Liver (tissue), 9 donors: ENCODE results near the gene PSIP1. TPM values are rescaled to one million over a fixed set of nuclear protein-coding genes. Genes with fewer than 3 reads are reported as not detected.

Experiments
- DNase-seq: peaks from one replicate; pipeline ENCODE4 v3.0.0-alpha.2; 2017; ENCODE audit warnings: low spot score
- H3K27ac ChIP-seq, 2 donors: one replicate each; pipeline ENCODE4 v1.7.0; 2013; ENCODE audit warnings: inconsistent platforms in 2 of 2, low read length in 2 of 2, control low read depth in 1 of 2, low read depth in 1 of 2, mild to moderate bottlenecking in 1 of 2
- H3K27me3 ChIP-seq, 4 donors: one replicate each; pipeline versions ENCODE4 v1.6.1 to v1.7.0; 2013; ENCODE audit warnings: low read length in 3 of 4, inconsistent platforms in 1 of 4, mild to moderate bottlenecking in 1 of 4, moderate library complexity in 1 of 4; ENCODE audit not compliant: control insufficient read depth in 4 of 4, insufficient read depth in 4 of 4
- H3K36me3 ChIP-seq, 4 donors: one replicate each; pipeline versions ENCODE4 v1.6.1 to v1.7.0; 2013; ENCODE audit warnings: low read length in 3 of 4, mild to moderate bottlenecking in 3 of 4, low read depth in 1 of 4, moderate library complexity in 1 of 4; ENCODE audit not compliant: control insufficient read depth in 4 of 4, insufficient read depth in 3 of 4
- H3K4me1 ChIP-seq, 4 donors: one replicate each; pipeline versions ENCODE4 v1.6.1 to v1.7.0; 2013; ENCODE audit warnings: low read length in 3 of 4, mild to moderate bottlenecking in 3 of 4, moderate library complexity in 1 of 4; ENCODE audit not compliant: control insufficient read depth in 4 of 4, insufficient read depth in 4 of 4
- H3K4me3 ChIP-seq, 3 donors: one replicate each; pipeline versions ENCODE4 v1.6.1 to v1.7.0; 2013; ENCODE audit warnings: low read length in 3 of 3, control low read depth in 1 of 3, low read depth in 1 of 3, mild to moderate bottlenecking in 1 of 3
- H3K9ac ChIP-seq, 2 donors: one replicate each; pipeline ENCODE4 v1.7.0; 2013; ENCODE audit warnings: low read length in 2 of 2, mild to moderate bottlenecking in 2 of 2, moderate library complexity in 2 of 2, control low read depth in 1 of 2, low read depth in 1 of 2
- H3K9me3 ChIP-seq, 4 donors: one replicate each; pipeline versions ENCODE4 v1.6.1 to v1.7.0; 2013; ENCODE audit warnings: low read length in 3 of 4; ENCODE audit not compliant: control insufficient read depth in 4 of 4
- ATF3 ChIP-seq: IDR thresholded peaks from 2 replicates; pipeline ENCODE4 v1.6.1; 2016; ENCODE audit warnings: antibody characterized with exemption
- CTCF ChIP-seq: fragments of 150-350 bp; IDR thresholded peaks from 2 replicates; pipeline ENCODE4 v1.5.1; 2017; ENCODE audit warnings: improper control_type of control experiment, low read depth, low read length; ENCODE audit not compliant: missing input control
- EGR1 ChIP-seq, 2 donors: IDR thresholded peaks; 2 replicates each; pipeline ENCODE4 v1.6.1; 2016 to 2018; ENCODE audit warnings: antibody characterized with exemption in 2 of 2, low read depth in 2 of 2
- FOXA1 ChIP-seq: IDR thresholded peaks from 2 replicates; pipeline ENCODE4 v1.6.1; 2016; ENCODE audit warnings: antibody characterized with exemption
- FOXA2 ChIP-seq: IDR thresholded peaks from 2 replicates; pipeline ENCODE4 v1.6.1; 2016; ENCODE audit warnings: antibody characterized with exemption
- GABPA ChIP-seq, 2 donors: IDR thresholded peaks in 1 of 2; conservative IDR thresholded peaks in 1 of 2; 2 replicates each; pipeline ENCODE4 v1.6.1; 2016; ENCODE audit warnings: antibody characterized with exemption in 2 of 2, mild to moderate bottlenecking in 1 of 2, moderate library complexity in 1 of 2
- HNF4A ChIP-seq, 2 donors: conservative IDR thresholded peaks; 2 replicates each; pipeline ENCODE4 v1.6.1; 2016; ENCODE audit warnings: antibody characterized with exemption in 2 of 2, mild to moderate bottlenecking in 2 of 2
- HNF4G ChIP-seq: IDR thresholded peaks from 2 replicates; pipeline ENCODE4 v1.6.1; 2016; ENCODE audit warnings: antibody characterized with exemption
- JUND ChIP-seq, 2 donors: IDR thresholded peaks; 2 replicates each; pipeline ENCODE4 v1.6.1; 2016; ENCODE audit warnings: antibody characterized with exemption in 2 of 2
- NR2F2 ChIP-seq: IDR thresholded peaks from 2 replicates; pipeline ENCODE4 v1.6.1; 2016; ENCODE audit warnings: antibody characterized with exemption
- RAD21 ChIP-seq, 2 donors: IDR thresholded peaks; 2 replicates each; pipeline ENCODE4 v1.6.1; 2016; ENCODE audit warnings: antibody characterized with exemption in 2 of 2, mild to moderate bottlenecking in 2 of 2
- REST ChIP-seq: IDR thresholded peaks from 2 replicates; pipeline ENCODE4 v1.6.1; 2016; ENCODE audit warnings: antibody characterized with exemption, mild to moderate bottlenecking
- RXRA ChIP-seq, 2 donors: IDR thresholded peaks; 2 replicates each; pipeline ENCODE4 v1.6.1; 2017 to 2018; ENCODE audit warnings: antibody characterized with exemption in 2 of 2, mild to moderate bottlenecking in 1 of 2
- SP1 ChIP-seq: IDR thresholded peaks from 2 replicates; pipeline ENCODE4 v1.6.1; 2018; ENCODE audit warnings: antibody characterized with exemption, mild to moderate bottlenecking
- TAF1 ChIP-seq: conservative IDR thresholded peaks from 2 replicates; pipeline ENCODE4 v1.6.1; 2016; ENCODE audit warnings: antibody characterized with exemption, mild to moderate bottlenecking
- YY1 ChIP-seq: IDR thresholded peaks from 2 replicates; pipeline ENCODE4 v1.6.1; 2016; ENCODE audit warnings: antibody characterized with exemption, mild to moderate bottlenecking
- ZBTB33 ChIP-seq: IDR thresholded peaks from 2 replicates; pipeline ENCODE4 v1.6.1; 2016; ENCODE audit warnings: antibody characterized with exemption
- WGBS: extraction: QIAGEN DNeasy Blood & Tissue Kit; methylation state at CpG from one replicate; pipeline ENCODE4 v1.1.7; 2013; 5-methylcytosine and 5-hydroxymethylcytosine counted together
- polyA plus RNA-seq, 2 donors: library from polyadenylated mRNA; stranded (reverse) in 1 of 2; unstranded in 1 of 2; fragments of 200-250 nt in 1 of 2; fragments of >200 nt in 1 of 2; fragmentation: Nextera tagmentation in 1 of 2; extraction: Ambion mirVana in 1 of 2; gene quantifications; one replicate each; pipeline versions ENCODE4 v1.2.1 to v1.2.3, GENCODE V29; 2013 to 2015
- total RNA-seq, 2 donors: library from RNA; depleted of rRNA; stranded (reverse); fragments of >200 nt; gene quantifications; one replicate each; pipeline ENCODE4 v1.2.3, GENCODE V29; 2014
- donor health status: healthy.
- donor health status: healthy.
- donor health status: healthy.
- donor health status: healthy.
- donor health status: healthy.

Gene PSIP1
- total and polyA plus RNA-seq, 4 donors: 9.2 to 22.7 (median 13.2) TPM

- TF ChIP-seq RXRA (IDR thresholded peaks at IDR 0.05) (no peak), RAD21 (IDR thresholded peaks at IDR 0.05) (no peak), EGR1 (IDR thresholded peaks at IDR 0.05; ENCODE audit: low read depth in 2 of 2) (no peak), NR2F2 (no peak)
Measured at GRCh38 chr9:15505921-15506320, 4.8 kb downstream of the PSIP1 start (continued).

GRCh38 chr9:15501803-15502202 is 9.0 kb downstream of the PSIP1 start:
- peaks cover 0 to 2% (median 0%) of the 10 kb centered on the region in 4 donors for H3K4me1 ChIP-seq
- H3K27me3 ChIP-seq: no peaks in the 10 kb centered on the region
- DNase-seq: no peak
- H3K36me3 ChIP-seq: peaks cover 4 to 19% (median 7%) of the 10 kb centered on the region in 4 donors
- no peaks in the 10 kb centered on the region for H3K9me3 ChIP-seq
- H3K9ac ChIP-seq: no peak overlapping the region
- WGBS: 96% methylated on average over 5 of the region's 5 CpGs
- TF ChIP-seq HNF4G (no peak), CTCF (no peak), RXRA (IDR thresholded peaks at IDR 0.05) (no peak), YY1 (no peak), ATF3 (no peak), JUND (IDR thresholded peaks at IDR 0.05) (no peak), HNF4A (conservative IDR thresholded peaks at IDR 0.05) (no peak), EGR1 (IDR thresholded peaks at IDR 0.05; ENCODE audit: low read depth in 2 of 2) (no peak), GABPA (IDR thresholded peaks at IDR 0.05 in 1 of 2, conservative IDR thresholded peaks at IDR 0.05 in 1 of 2) (no peak), REST (no peak), FOXA1 (no peak), TAF1 (no peak)
- no peak overlapping the region for H3K27ac ChIP-seq
- no peak overlapping the region for H3K4me3 ChIP-seq

DNA sequence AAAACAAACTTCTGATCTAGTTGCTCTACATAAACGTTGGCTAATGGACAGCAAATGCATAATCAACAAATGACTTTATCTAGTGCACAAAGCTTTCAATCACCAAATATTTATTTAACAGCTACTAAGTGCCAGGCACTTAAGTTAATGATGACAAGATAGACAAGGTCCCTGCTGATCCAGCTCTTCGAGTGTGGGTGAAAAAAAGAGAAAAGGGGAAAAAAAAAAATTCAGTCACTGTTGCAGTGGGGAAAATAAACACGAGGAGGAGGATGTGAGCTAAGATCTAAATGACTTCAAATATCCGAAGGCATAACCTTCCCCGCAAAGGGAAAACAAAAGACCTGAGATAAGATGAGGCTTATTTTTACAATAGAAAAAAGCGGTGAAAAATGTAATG is 9.6 kb downstream of the PSIP1 start:
- WGBS: 63% methylated on average over 6 of the region's 6 CpGs
- Histone ChIP-seq H3K4me3 (no peak overlapping the region), H3K27me3 (no peaks in the 10 kb centered on the region), H3K36me3 (peaks cover 4 to 14% (median 7%) of the 10 kb centered on the region in 4 donors), H3K9ac (no peak overlapping the region), H3K4me1 (peaks cover 0 to 3% (median 0%) of the 10 kb centered on the region in 4 donors), H3K27ac (no peak overlapping the region), H3K9me3 (no peaks in the 10 kb centered on the region)
- TF ChIP-seq RXRA (IDR thresholded peaks at IDR 0.05) (no peak), HNF4G (no peak), FOXA2 (no peak), ATF3 (no peak), RAD21 (IDR thresholded peaks at IDR 0.05) (no peak), SP1 (no peak), JUND (IDR thresholded peaks at IDR 0.05) (no peak), FOXA1 (no peak), TAF1 (no peak), HNF4A (conservative IDR thresholded peaks at IDR 0.05) (no peak), ZBTB33 (no peak), YY1 (no peak), CTCF (no peak)
- no peak for DNase-seq
